ENCODE measurements around the gene SIX4.
"Not testable (repeated sequence)": the region's sequence is repeated elsewhere in the genome, so short reads cannot be mapped to it uniquely, and the experiment has no call there.

The SIX4 gene

GRCh38 chr14:60723907-60724618 lies at the start of gene SIX4:
Gene SIX4 (minus strand): TSS chr14:60724351. CDS start chr14:60724074, 277 bp downstream.
- peak; percentile 72 for DNase-seq (ENCODE audit: low read depth)

GRCh38 chr14:60773558-60773957 lies 49.4 kb upstream of the SIX4 start:
- DNase-seq (ENCODE audit: low read depth) = no peak

GRCh38 chr14:60771117-60771516 lies 47.0 kb upstream of the SIX4 start:
- no peak for DNase-seq (ENCODE audit: low read depth)

- no peak for DNase-seq (ENCODE audit: low read depth)
Observed at GRCh38 chr14:60768602-60769001, 44.5 kb upstream of the SIX4 start.

- no peak for DNase-seq (ENCODE audit: low read depth)
Observed at GRCh38 chr14:60760644-60761364, 36.7 kb upstream of the SIX4 start.

GRCh38 chr14:60760209-60760608 lies 36.1 kb upstream of the SIX4 start:
- DNase-seq (ENCODE audit: low read depth) = no peak

- DNase-seq (ENCODE audit: low read depth) = no peak
Observed at GRCh38 chr14:60758885-60759284, 34.7 kb upstream of the SIX4 start.

GRCh38 chr14:60757567-60758002 lies 33.4 kb upstream of the SIX4 start:
- DNase-seq (ENCODE audit: low read depth) = peak; percentile 75

GRCh38 chr14:60756847-60757246 lies 32.7 kb upstream of the SIX4 start:
- DNase-seq (ENCODE audit: low read depth) = peak; percentile 37

GRCh38 chr14:60753264-60754119 lies 29.3 kb upstream of the SIX4 start:
- no peak for DNase-seq (ENCODE audit: low read depth)

GRCh38 chr14:60744566-60744965 lies 20.4 kb upstream of the SIX4 start:
- no peak for DNase-seq (ENCODE audit: low read depth)

GRCh38 chr14:60738843-60739508 lies 14.8 kb upstream of the SIX4 start:
- DNase-seq (ENCODE audit: low read depth) = no peak

- peak; percentile 60 for DNase-seq (ENCODE audit: low read depth)
Observed at GRCh38 chr14:60736494-60736893, 12.3 kb upstream of the SIX4 start.

GRCh38 chr14:60735416-60735815 lies 11.3 kb upstream of the SIX4 start:
- DNase-seq (ENCODE audit: low read depth) = no peak

GRCh38 chr14:60734465-60735242 lies 10.5 kb upstream of the SIX4 start, which contains the start of gene MNAT1:
Gene MNAT1 (plus strand): TSS chr14:60734761. CDS start chr14:60734863, 102 bp downstream.
- peak; percentile 82 for DNase-seq (ENCODE audit: low read depth)

GRCh38 chr14:60732840-60733483 lies 8.8 kb upstream of the SIX4 start:
- DNase-seq (ENCODE audit: low read depth) = no peak

- not testable (repeated sequence) for DNase-seq (ENCODE audit: low read depth)
Observed at GRCh38 chr14:60731291-60731690, 7.1 kb upstream of the SIX4 start.

GRCh38 chr14:60723116-60723906 lies 840 bp downstream of the SIX4 start:
- DNase-seq (ENCODE audit: low read depth) = no peak

GRCh38 chr14:60722357-60723115 lies 1.6 kb downstream of the SIX4 start:
- DNase-seq (ENCODE audit: low read depth) = no peak
